CD4-positive, alpha-beta T cell (primary cell): ENCODE results near the gene GULP1. TPM values are rescaled to one million over a fixed set of nuclear protein-coding genes. Genes with fewer than 3 reads are reported as not detected.

ENCODE experiments used
- ATAC-seq: fragments of 200-7000 bp; cut with Tn5 transposase; one replicate; pipeline ENCODE4 v1.10.0; 2022; ENCODE audit warnings: mild to moderate bottlenecking; ENCODE audit not compliant: poor library complexity
- CTCF ChIA-PET: fragments of 350-600 bp; sonication (Branson Sonifier 250); formaldehyde crosslinking; loops from one replicate; lab custom pipeline; 2021; ENCODE audit warnings: antibody characterized with exemption, inconsistent platforms; lab: Charles Lee
- POLR2A ChIA-PET: fragments of 350-600 bp; sonication (Branson Sonifier 250); formaldehyde crosslinking; loops from one replicate; lab custom pipeline; 2021; ENCODE audit warnings: antibody characterized with exemption, inconsistent platforms; lab: Charles Lee
- DNase-seq, 14 experiments: peaks; one replicate each; pipeline ENCODE4 v3.0.0-alpha.2; 2013 to 2020; ENCODE audit warnings: mixed read lengths in 2 of 14
- H3K27ac ChIP-seq, 2 donors: one replicate each; pipeline versions ENCODE4 v1.5.1 to v1.7.0; 2013; ENCODE audit warnings: low read length in 2 of 2, low read depth in 1 of 2, mild to moderate bottlenecking in 1 of 2
- H3K27me3 ChIP-seq, 2 experiments: 1 replicate in 1 of 2; 2 replicates in 1 of 2; pipeline versions ENCODE4 v1.6.1 to v1.7.0; 2013; ENCODE audit warnings: low read length in 2 of 2, control low read depth in 1 of 2, mild to moderate bottlenecking in 1 of 2, moderate library complexity in 1 of 2; ENCODE audit not compliant: insufficient read depth in 2 of 2, control insufficient read depth in 1 of 2
- H3K36me3 ChIP-seq: one replicate; pipeline ENCODE4 v1.6.1; 2013; ENCODE audit warnings: low read length, control low read depth; ENCODE audit not compliant: insufficient read depth
- H3K4me1 ChIP-seq: one replicate; pipeline ENCODE4 v1.6.1; 2013; ENCODE audit warnings: low read length, control low read depth; ENCODE audit not compliant: insufficient read depth
- H3K4me3 ChIP-seq: one replicate; pipeline ENCODE4 v1.5.1; 2013; ENCODE audit warnings: mild to moderate bottlenecking, low read length, moderate library complexity
- H3K9me3 ChIP-seq, 2 experiments: 1 replicate in 1 of 2; 2 replicates in 1 of 2; pipeline versions ENCODE4 v1.6.1 to v1.7.0; 2013; ENCODE audit warnings: low read length in 2 of 2, mild to moderate bottlenecking in 2 of 2, control low read depth in 1 of 2, moderate library complexity in 1 of 2; ENCODE audit not compliant: control insufficient read depth in 1 of 2, insufficient read depth in 1 of 2
- H3K27ac Mint-ChIP-seq: one replicate; pipeline ENCODE4 v1.8.0; 2020; ENCODE audit warnings: mixed read lengths
- H3K27me3 Mint-ChIP-seq: one replicate; pipeline ENCODE4 v1.8.0; 2021; ENCODE audit warnings: mixed read lengths
- H3K36me3 Mint-ChIP-seq: one replicate; pipeline ENCODE4 v1.8.0; 2021; ENCODE audit warnings: low read depth, mixed read lengths
- H3K4me1 Mint-ChIP-seq: one replicate; pipeline ENCODE4 v1.8.0; 2021; ENCODE audit warnings: low read depth, mixed read lengths
- H3K4me3 Mint-ChIP-seq: one replicate; pipeline ENCODE4 v1.8.0; 2020; ENCODE audit warnings: mild to moderate bottlenecking, mixed read lengths
- H3K9me3 Mint-ChIP-seq: one replicate; pipeline ENCODE4 v1.8.0; 2020; ENCODE audit warnings: mixed read lengths
- CTCF ChIP-seq: fragments of 200-600 bp; IDR thresholded peaks from one replicate; pipeline ENCODE4 v1.8.0; 2022; ENCODE audit warnings: antibody characterized with exemption, mild to moderate bottlenecking
- intact Hi-C, 2 experiments: fragments of 100-400 bp; cut with DNase I in 1 of 2; cut with micrococcal nuclease in 1 of 2; formaldehyde crosslinking; loops; one replicate each; pipeline versions ENCODE4 v1.15.1 to v1.9.0; 2023 to 2025; cut with DNase I, micrococcal nuclease
- total RNA-seq, 174 experiments: library from RNA in 2 of 174; stranded (reverse) in 2 of 174; gene quantifications; one replicate each; pipeline ENCODE4 v1.2.3 and lab custom pipeline; 2021 to 2026

GULP1 gene
- total RNA-seq, 2 experiments from 2014 or later = not detected

GRCh38 chr2:188414411-188414810, 122.7 kb downstream of the GULP1 start:
- Histone ChIP-seq H3K9me3 (no peaks in the 10 kb centered on the region), H3K4me3 (no peak overlapping the region), H3K36me3 (no peaks in the 10 kb centered on the region), H3K4me1 (no peaks in the 10 kb centered on the region), H3K27ac (no peak overlapping the region), H3K27me3 (no peaks in the 10 kb centered on the region)
- Mint-ChIP-seq H3K4me1 (no peaks in the 10 kb centered on the region), H3K27me3 (no peaks in the 10 kb centered on the region), H3K9me3 (no peaks in the 10 kb centered on the region), H3K4me3 (no peak overlapping the region), H3K36me3 (no peaks in the 10 kb centered on the region), H3K27ac (no peak overlapping the region)
- intact Hi-C loops = no loop called here
- ATAC-seq = no peak
- no peak for TF ChIP-seq CTCF
- ChIA-PET CTCF (no interaction called here), POLR2A (no interaction called here)
- DNase-seq = no peak

GRCh38 chr2:188414869-188415753, 123.4 kb downstream of the GULP1 start:
- Mint-ChIP-seq H3K27me3 (no peaks in the 10 kb centered on the region), H3K27ac (no peak overlapping the region), H3K36me3 (no peaks in the 10 kb centered on the region), H3K4me3 (no peak overlapping the region), H3K9me3 (no peaks in the 10 kb centered on the region), H3K4me1 (no peaks in the 10 kb centered on the region)
- no peak overlapping the region for H3K27ac ChIP-seq
- CTCF ChIA-PET = no interaction called here
- DNase-seq (no peak), ATAC-seq (no peak)
- POLR2A ChIA-PET = no interaction called here
- TF ChIP-seq CTCF = no peak
- H3K4me1 ChIP-seq = no peaks in the 10 kb centered on the region
- intact Hi-C loops = no loop called here
- no peak overlapping the region for H3K4me3 ChIP-seq
- H3K36me3 ChIP-seq = no peaks in the 10 kb centered on the region
- H3K9me3 ChIP-seq = no peaks in the 10 kb centered on the region
- no peaks in the 10 kb centered on the region for H3K27me3 ChIP-seq

- Mint-ChIP-seq H3K9me3 (no peaks in the 10 kb centered on the region), H3K27ac (no peak overlapping the region), H3K27me3 (no peaks in the 10 kb centered on the region), H3K4me1 (no peaks in the 10 kb centered on the region), H3K36me3 (no peaks in the 10 kb centered on the region), H3K4me3 (no peak overlapping the region)
- Histone ChIP-seq H3K27ac (no peak overlapping the region), H3K4me3 (no peak overlapping the region), H3K36me3 (no peaks in the 10 kb centered on the region), H3K9me3 (no peaks in the 10 kb centered on the region), H3K27me3 (no peaks in the 10 kb centered on the region), H3K4me1 (no peaks in the 10 kb centered on the region)
- CTCF ChIA-PET = no interaction called here
- ATAC-seq = no peak
- no peak for DNase-seq
- TF ChIP-seq CTCF = no peak
- POLR2A ChIA-PET = no interaction called here
- intact Hi-C loops = no loop called here
Measured at GRCh38 chr2:188415754-188416083, 124.0 kb downstream of the GULP1 start.
